Measurements from ENCODE around the gene AP5M1. TPM values are rescaled to one million over a fixed set of nuclear protein-coding genes. Genes with fewer than 3 reads are reported as not detected.

AP5M1 gene
- total and polyA plus RNA-seq, 10 of the 15 experiments (the other 5 are each of a cell fraction or from before 2014, with no cell fraction given): 23.9 to 66.0 (median 38.4) TPM

- Histone ChIP-seq H3K27me3 (replicated peaks in 1 of 2; ENCODE audit: control insufficient read depth in 2 of 2, insufficient read depth in 2 of 2, low read length in 1 of 2) (no peaks in the 10 kb centered on the region; a peak in 3 of 4 replicates), H3K9ac (ENCODE audit: control insufficient read depth, insufficient read depth, low read length) (no peak overlapping the region), H3K4me2 (ENCODE audit: control insufficient read depth, insufficient read depth) (no peak overlapping the region), H2AFZ (ENCODE audit: control insufficient read depth, low read depth, low read length) (no peak overlapping the region), H3K36me3 (ENCODE audit: control insufficient read depth in 2 of 2, insufficient read depth in 2 of 2, low read length in 1 of 2) (no peaks in the 10 kb centered on the region), H3K79me2 (ENCODE audit: control insufficient read depth, insufficient read depth, low read length) (no peaks in the 10 kb centered on the region), H4K20me1 (ENCODE audit: control insufficient read depth, insufficient read depth) (no peaks in the 10 kb centered on the region), H3K27ac (ENCODE audit: control insufficient read depth, insufficient read depth) (no peak overlapping the region), H3K4me3 (no peak overlapping the region), H3K9me3 (replicated peaks; ENCODE audit: control insufficient read depth, insufficient read depth, low read length) (no peaks in the 10 kb centered on the region), H3K4me1 (ENCODE audit: control insufficient read depth, insufficient read depth, low read length) (no peaks in the 10 kb centered on the region)
- no TSS peak for BruUV-seq (replicated peaks)
- ChIA-PET RAD21 (ENCODE audit: unreplicated experiment) (no interaction called here), POLR2A (no interaction called here), SMC1A (ENCODE audit: uncharacterized antibody, unreplicated experiment) (interaction anchor here (1.0 to 1.1 kb wide), 3 partner anchors 13 to 429 kb away, joined by 3 to 4 read pairs (median 3); no protein-coding TSS in a partner anchor), CTCF (interaction anchor here (0.6 to 3.3 kb wide), 5 partner anchors 12 to 823 kb away, joined by 3 to 46 read pairs (median 4); no protein-coding TSS in a partner anchor)
- in situ Hi-C loops (cut with MboI) (loop anchor here (5.0 to 10.0 kb wide), 3 partner anchors 250 to 822 kb away; no protein-coding TSS in a partner anchor), intact Hi-C loops (cut with micrococcal nuclease; ENCODE audit: unreplicated experiment) (loop anchor here (5.0 to 10.0 kb wide), 3 partner anchors 247 to 758 kb away; no protein-coding TSS in a partner anchor)
- FAIRE-seq (no peak), DNase-seq (ENCODE audit: low read depth, low spot score) (no peak), ATAC-seq (no peak)
- TF ChIP-seq YBX1 (IDR thresholded peaks at IDR 0.05) (no peak), SMARCA5 (IDR thresholded peaks at IDR 0.05) (no peak), CEBPZ (IDR thresholded peaks at IDR 0.05; ENCODE audit: low read depth, low read length) (no peak), USF1 (IDR thresholded peaks at IDR 0.05; ENCODE audit: borderline replicate concordance, extremely low read length, insufficient read depth, low read depth, low read length) (no peak), SMAD1 (IDR thresholded peaks at IDR 0.05; ENCODE audit: low read depth, partially characterized antibody) (no peak), E2F8 (IDR thresholded peaks at IDR 0.05; ENCODE audit: low read depth, partially characterized antibody) (no peak), TARDBP (IDR thresholded peaks at IDR 0.05; ENCODE audit: borderline replicate concordance) (no peak), MYC (IDR thresholded peaks at IDR 0.05; ENCODE audit: insufficient read depth, insufficient read length, insufficient replicate concordance, low read length, severe bottlenecking) (no peak), POLR2AphosphoS2 (IDR thresholded peaks at IDR 0.05; ENCODE audit: low read depth, low read length) (no peak), KLF5 (IDR thresholded peaks at IDR 0.05; ENCODE audit: partially characterized antibody) (no peak), FOS (IDR thresholded peaks at IDR 0.05; ENCODE audit: borderline replicate concordance, extremely low read depth, insufficient read length) (no peak), HDGF (IDR thresholded peaks at IDR 0.05) (no peak), TBL1XR1 (IDR thresholded peaks at IDR 0.05; ENCODE audit: low read depth, low read length) (no peak)
- whole genome bisulfite sequencing (ENCODE audit: insufficient coverage, insufficient replicate concordance, low lambda C conversion rate, missing lambda C conversion rate): 32% methylated on average over 7 of the region's 7 CpGs
Observed at GRCh38 chr14:57314396-57315089, 45.8 kb downstream of the AP5M1 start.
